Heart right ventricle (tissue), 16 donors: ENCODE measurements around the gene METAP1. TPM values are rescaled to one million over a fixed set of nuclear protein-coding genes. Genes with fewer than 3 reads are reported as not detected.
"Not testable (repeated sequence)": the region's sequence is repeated elsewhere in the genome, so short reads cannot be mapped to it uniquely, and the experiment has no call there.

Experiments
- ATAC-seq, 8 donors: fragments of 200-7000 bp; cut with Tn5 transposase; one replicate each; pipeline ENCODE4 v1.9.1; 2020; ENCODE audit warnings: mild to moderate bottlenecking in 8 of 8, moderate library complexity in 8 of 8, moderate number of reproducible peaks in 1 of 8
- DNase-seq, 2 donors: peaks; one replicate each; pipeline ENCODE4 v3.0.0-alpha.2; 2020
- H3K27ac ChIP-seq, 10 donors: fragments of 200-600 bp; sonication (generic) in 2 of 10; one replicate each; pipeline versions ENCODE4 v1.5.0 to v1.8.0; 2020 to 2022; ENCODE audit warnings: mild to moderate bottlenecking in 3 of 10
- H3K27me3 ChIP-seq, 7 donors: fragments of 200-600 bp; one replicate each; pipeline ENCODE4 v1.8.0; 2021 to 2022; ENCODE audit warnings: mild to moderate bottlenecking in 2 of 7
- H3K36me3 ChIP-seq, 9 donors: fragments of 200-600 bp; sonication (generic) in 1 of 9; one replicate each; pipeline versions ENCODE4 v1.5.0 to v1.8.0; 2020 to 2022; ENCODE audit warnings: mild to moderate bottlenecking in 2 of 9
- H3K4me1 ChIP-seq, 9 donors: fragments of 200-600 bp; sonication (generic) in 1 of 9; one replicate each; pipeline versions ENCODE4 v1.5.0 to v1.8.0; 2020 to 2022; ENCODE audit warnings: mild to moderate bottlenecking in 4 of 9
- H3K4me3 ChIP-seq, 10 donors: fragments of 200-600 bp; sonication (generic) in 2 of 10; one replicate each; pipeline versions ENCODE4 v1.5.0 to v1.8.0; 2020 to 2022; ENCODE audit warnings: mild to moderate bottlenecking in 7 of 10, moderate library complexity in 2 of 10
- H3K9me3 ChIP-seq, 11 donors: fragments of 200-600 bp in 10 of 11; sonication (generic) in 2 of 11; one replicate each; pipeline versions ENCODE4 v1.5.0 to v1.8.0; 2013 to 2022; ENCODE audit warnings: mild to moderate bottlenecking in 2 of 11, control low read depth in 1 of 11, moderate library complexity in 1 of 11
- WGBS, 2 donors: extraction: QIAGEN DNeasy Blood & Tissue Kit; methylation state at CpG; one replicate each; pipeline ENCODE4 v1.1.7; 2013; ENCODE audit warnings: inconsistent platforms in 1 of 2; 5-methylcytosine and 5-hydroxymethylcytosine counted together
- intact Hi-C, 10 donors: fragments of 100-400 bp; cut with DNase I; formaldehyde crosslinking; loops; one replicate each; pipeline versions ENCODE4 v1.11.1 to v1.14.2; 2022
- polyA plus RNA-seq, 2 donors: library from polyadenylated mRNA; stranded (reverse); fragments of 200-250 nt; gene quantifications; one replicate each; pipeline ENCODE4 v1.2.3, GENCODE V29; 2013
- total RNA-seq, 10 donors: library from RNA; stranded (reverse); fragmentation: NEBNext Ultra II Directional in 3 of 10; extraction: Animal tissue kit (Norgen Biotek cat#: 25700) in 3 of 10; gene quantifications; one replicate each; pipeline versions ENCODE4 v1.2.1 to v1.2.4, GENCODE V29; 2021 to 2023
- TF ChIP-seq, protein P1 (sequence below), 9 donors: fragments of 200-600 bp; sonication (generic) in 2 of 9; IDR thresholded peaks; one replicate each; pipeline versions ENCODE4 v1.5.0 to v1.8.0; 2021 to 2022; ENCODE audit warnings: antibody characterized with exemption in 9 of 9, mild to moderate bottlenecking in 5 of 9, moderate library complexity in 1 of 9
- donor health status: Arrhythmogenic right ventricular cardiomyopathy.
- donor health status: ischemic (EF 13 %, LVEDD 7.1; RV severe dilation, severe dysfunction).
- donor health status: healthy with polysubstance abuse.
- donor health status: DM: no; HTN: yes; CAD: no.
- donor health status: DM: no; HTN: no; CAD: no.
- donor health status: ischemic (EF 25% LVEDD 6.9; RV normal size, moderate dysfunction).
- donor health status: ischemic (EF 25% LVEDD 5.7; RV mildly dilated, moderate dysfunction).
- donor health status: healthy.
- donor health status: DM: yes; HTN: yes; CAD: no.
- donor health status: Ischemic cardiomyopathy.
- donor health status: ischemic (EF 35%, LVEDD 5.7; RV mildly dilated, moderate dysfunction).
- donor health status: nonischemic (EF 11% LVEDD 7.7; RV severe dilation, severe dysfunction).
- donor health status: DM: yes; HTN: yes; CAD: no.
- donor health status: PGD.
- donor health status: ischemic (EF 29% LVEDD 5.4; RV normal size, mild dysfunction).
- donor health status: nonischemic (EF 23%, LVEDD 6.1; RV moderate dilation, normal function).

Gene METAP1
- total and polyA plus RNA-seq, 12 donors: 37.7 to 79.7 (median 59.8) TPM

DNA sequence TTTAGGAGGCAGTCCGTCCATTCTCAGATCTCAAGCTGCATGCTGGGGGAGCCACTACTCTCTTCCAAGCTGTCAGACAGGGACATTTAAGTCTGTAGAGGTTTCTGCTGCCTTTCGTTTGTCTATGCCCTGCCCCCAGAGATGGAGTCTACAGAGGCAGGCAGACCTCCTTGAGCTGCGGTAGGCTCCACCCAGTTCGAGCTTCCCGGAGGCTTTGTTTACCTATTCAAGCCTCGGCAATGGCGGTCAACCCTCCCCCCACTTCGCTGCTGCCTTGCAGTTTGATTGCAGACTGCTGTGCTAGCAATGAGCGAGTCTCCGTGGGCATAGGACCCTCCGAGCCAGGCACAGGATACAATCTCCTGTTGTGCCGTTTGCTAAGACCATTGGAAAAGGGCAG is 103.8 kb downstream of the METAP1 start:
- intact Hi-C loops: no loop called here
- ATAC-seq (no peak), DNase-seq (no peak)
- no peak overlapping the region for H3K4me3 ChIP-seq
- no peaks in the 10 kb centered on the region for H3K27me3 ChIP-seq
- TF ChIP-seq, protein P1, sequence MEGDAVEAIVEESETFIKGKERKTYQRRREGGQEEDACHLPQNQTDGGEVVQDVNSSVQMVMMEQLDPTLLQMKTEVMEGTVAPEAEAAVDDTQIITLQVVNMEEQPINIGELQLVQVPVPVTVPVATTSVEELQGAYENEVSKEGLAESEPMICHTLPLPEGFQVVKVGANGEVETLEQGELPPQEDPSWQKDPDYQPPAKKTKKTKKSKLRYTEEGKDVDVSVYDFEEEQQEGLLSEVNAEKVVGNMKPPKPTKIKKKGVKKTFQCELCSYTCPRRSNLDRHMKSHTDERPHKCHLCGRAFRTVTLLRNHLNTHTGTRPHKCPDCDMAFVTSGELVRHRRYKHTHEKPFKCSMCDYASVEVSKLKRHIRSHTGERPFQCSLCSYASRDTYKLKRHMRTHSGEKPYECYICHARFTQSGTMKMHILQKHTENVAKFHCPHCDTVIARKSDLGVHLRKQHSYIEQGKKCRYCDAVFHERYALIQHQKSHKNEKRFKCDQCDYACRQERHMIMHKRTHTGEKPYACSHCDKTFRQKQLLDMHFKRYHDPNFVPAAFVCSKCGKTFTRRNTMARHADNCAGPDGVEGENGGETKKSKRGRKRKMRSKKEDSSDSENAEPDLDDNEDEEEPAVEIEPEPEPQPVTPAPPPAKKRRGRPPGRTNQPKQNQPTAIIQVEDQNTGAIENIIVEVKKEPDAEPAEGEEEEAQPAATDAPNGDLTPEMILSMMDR (IDR thresholded peaks at IDR 0.05): no peak
- no peak overlapping the region for H3K27ac ChIP-seq
- peaks cover 0 to 14% (median 0%) of the 10 kb centered on the region in 9 donors for H3K4me1 ChIP-seq
- no peaks in the 10 kb centered on the region for H3K9me3 ChIP-seq
- WGBS, 2 donors: 95 to 96% methylated on average over 12 of the region's 12 CpGs
- H3K36me3 ChIP-seq: no peaks in the 10 kb centered on the region

DNA sequence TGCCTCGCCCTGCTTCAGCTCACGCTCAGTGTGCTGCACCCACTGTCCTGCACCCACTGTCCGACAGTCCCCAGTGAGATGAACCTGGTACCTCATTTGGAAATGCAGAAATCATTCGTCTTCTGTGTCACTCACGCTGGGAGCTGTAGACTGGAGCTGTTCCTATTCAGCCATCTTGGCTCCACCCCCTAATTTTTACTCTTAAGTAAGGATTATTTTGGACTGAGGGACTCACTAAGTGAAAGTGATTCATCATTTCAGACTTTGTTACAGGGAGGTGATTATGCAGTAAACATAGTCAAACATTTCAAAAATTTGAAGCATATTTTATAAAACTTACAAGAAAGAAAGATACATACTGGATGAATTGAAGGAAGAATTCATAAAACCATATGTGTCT is 104.3 kb downstream of the METAP1 start:
- H3K4me3 ChIP-seq, DNase-seq, H3K9me3 ChIP-seq, ATAC-seq, H3K27ac ChIP-seq, intact Hi-C loops, H3K27me3 ChIP-seq, H3K36me3 ChIP-seq: not testable (repeated sequence)
- 94 to 97% methylated on average over 5 of the region's 5 CpGs for WGBS, 2 donors
- peaks cover 0 to 14% (median 0%) of the 10 kb centered on the region in 9 donors for H3K4me1 ChIP-seq

DNA sequence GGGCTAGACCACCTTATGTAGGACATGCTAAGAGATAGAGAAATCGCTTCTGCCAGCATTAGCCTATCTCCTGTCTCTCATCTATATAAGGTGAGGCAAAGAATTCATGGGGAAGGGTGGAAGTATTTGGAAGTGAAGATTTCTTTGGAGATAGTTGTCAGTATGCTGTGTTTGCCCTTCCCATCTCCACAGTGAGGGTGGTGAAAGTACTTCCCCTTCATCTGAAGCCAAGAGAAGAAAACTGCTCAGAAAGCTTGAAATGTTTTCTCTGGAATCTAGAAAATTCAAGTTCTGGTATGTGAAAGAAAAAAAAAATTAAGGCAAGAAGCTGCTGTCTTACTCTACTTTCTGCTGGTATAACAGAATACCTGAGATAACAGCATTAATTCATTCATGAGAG is 105.4 kb downstream of the METAP1 start:
- DNase-seq (no peak), ATAC-seq (no peak)
- Histone ChIP-seq H3K27ac (no peak overlapping the region), H3K4me1 (peaks cover 0 to 14% (median 0%) of the 10 kb centered on the region in 9 donors), H3K27me3 (no peaks in the 10 kb centered on the region), H3K9me3 (no peaks in the 10 kb centered on the region), H3K4me3 (no peak overlapping the region), H3K36me3 (no peaks in the 10 kb centered on the region)
- 85 to 91% methylated on average over 1 of the region's 1 CpG for WGBS, 2 donors
- TF ChIP-seq, protein P1 (IDR thresholded peaks at IDR 0.05): no peak
- intact Hi-C loops: no loop called here

DNA sequence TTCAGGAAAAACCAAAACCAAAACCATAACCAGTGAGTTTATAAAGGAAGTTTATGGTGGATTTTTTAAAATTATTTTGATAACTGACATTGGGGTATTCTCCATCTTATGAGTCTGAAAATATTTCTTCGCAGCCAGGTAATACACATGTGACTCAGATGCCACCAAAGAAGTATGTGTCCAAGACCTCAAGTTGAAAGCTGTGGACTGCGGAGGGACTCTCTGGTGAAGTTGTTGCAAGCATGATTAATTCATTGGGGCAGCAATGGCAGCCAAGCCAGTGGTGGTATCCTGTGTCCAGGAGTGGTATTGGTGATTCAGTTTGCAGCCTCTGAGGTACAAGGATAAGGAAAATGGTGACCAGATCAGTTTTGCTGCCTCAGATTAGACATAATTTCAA is 107.1 kb downstream of the METAP1 start:
- Histone ChIP-seq H3K27ac (no peak overlapping the region), H3K27me3 (no peaks in the 10 kb centered on the region), H3K36me3 (no peaks in the 10 kb centered on the region), H3K4me1 (peaks cover 0 to 14% (median 0%) of the 10 kb centered on the region in 9 donors), H3K4me3 (no peak overlapping the region), H3K9me3 (no peaks in the 10 kb centered on the region)
- TF ChIP-seq, protein P1 (IDR thresholded peaks at IDR 0.05): no peak
- WGBS, 2 donors: 99% methylated on average over 2 of the region's 2 CpGs
- intact Hi-C loops: no loop called here
- DNase-seq (no peak), ATAC-seq (no peak)

DNA sequence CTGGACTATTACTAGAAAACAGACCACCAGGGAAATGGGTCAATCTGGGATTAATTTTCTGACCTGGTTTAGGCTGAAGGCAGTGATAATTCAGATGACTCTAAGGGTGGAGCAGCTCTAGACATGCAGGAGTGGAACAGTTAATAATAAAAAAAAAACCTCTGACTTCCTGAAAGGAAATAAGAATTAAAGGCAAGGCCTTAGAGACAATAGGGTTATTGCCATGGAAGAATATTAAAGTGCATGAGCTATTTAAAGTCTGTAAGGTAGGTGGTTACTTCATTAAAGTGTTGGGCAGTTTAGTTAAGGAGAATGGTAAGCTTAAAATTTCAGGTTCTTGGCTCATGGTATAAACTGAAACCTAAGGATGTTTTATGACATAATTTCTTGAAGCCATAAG is 107.6 kb downstream of the METAP1 start:
- no peaks in the 10 kb centered on the region for H3K9me3 ChIP-seq
- no peaks in the 10 kb centered on the region for H3K27me3 ChIP-seq
- DNase-seq: no peak
- peak in 3 of 8 donors; percentile 55 to 67 (median 58) for ATAC-seq
- intact Hi-C loops: no loop called here
- H3K4me1 ChIP-seq: peaks cover 0 to 14% (median 0%) of the 10 kb centered on the region in 9 donors
- no peaks in the 10 kb centered on the region for H3K36me3 ChIP-seq
- no peak overlapping the region for H3K4me3 ChIP-seq
- H3K27ac ChIP-seq: peak overlapping the region in 1 of 10 donors; percentile 5
- TF ChIP-seq, protein P1 (IDR thresholded peaks at IDR 0.05): no peak
